Neural cell (in vitro differentiated cells): ENCODE results near the gene ANXA2. TPM values are rescaled to one million over a fixed set of nuclear protein-coding genes. Genes with fewer than 3 reads are reported as not detected.

Source experiments
- H2AFZ ChIP-seq: fragments of 200-600, 300-800 bp; sonication (generic), shearing (Covaris generic); 2 replicates; pipeline ENCODE4 v1.6.0; 2014; ENCODE audit warnings: low read depth, mild to moderate bottlenecking, antibody characterized with exemption, low read length, moderate library complexity
- H3F3A ChIP-seq: fragments of 200-600 bp; shearing (Covaris generic); 2 replicates; pipeline ENCODE4 v1.6.1; 2016; ENCODE audit warnings: mild to moderate bottlenecking, moderate library complexity, mixed read lengths, antibody characterized with exemption, low read length; ENCODE audit not compliant: insufficient read depth, poor library complexity, severe bottlenecking
- H3K27ac ChIP-seq: fragments of 200-600, 300-800 bp; sonication (generic), shearing (Covaris generic); 2 replicates; pipeline ENCODE4 v1.5.1; 2014; ENCODE audit warnings: mild to moderate bottlenecking, low read length, moderate library complexity
- H3K27me3 ChIP-seq: fragments of 300-800, 200-600 bp; sonication (generic), shearing (Covaris generic); 2 replicates; pipeline ENCODE4 v1.6.0; 2014; ENCODE audit warnings: mild to moderate bottlenecking, low read depth, low read length, moderate library complexity; ENCODE audit not compliant: insufficient read depth
- H3K36me3 ChIP-seq: fragments of 300-800, 200-600 bp; sonication (generic), shearing (Covaris generic); 2 replicates; pipeline ENCODE4 v1.5.1; 2014; ENCODE audit warnings: mild to moderate bottlenecking, antibody characterized with exemption, low read length, moderate library complexity; ENCODE audit not compliant: insufficient read depth
- H3K4me2 ChIP-seq: fragments of 300-800, 200-600 bp; sonication (generic), shearing (Covaris generic); 2 replicates; pipeline ENCODE4 v1.6.0; 2014; ENCODE audit warnings: mild to moderate bottlenecking, low read length
- H3K4me3 ChIP-seq: fragments of 300-800, 200-600 bp; sonication (generic), shearing (Covaris generic); 2 replicates; pipeline ENCODE4 v1.5.1; 2014; ENCODE audit warnings: mild to moderate bottlenecking, low read length, moderate library complexity
- H3K79me2 ChIP-seq: fragments of 200-600 bp; shearing (Covaris generic); replicated peaks from 2 replicates; pipeline ENCODE4 v1.6.0; 2014; ENCODE audit warnings: mild to moderate bottlenecking, low read length, moderate library complexity; ENCODE audit not compliant: insufficient read depth
- H3K9ac ChIP-seq: fragments of 300-800, 200-600 bp; sonication (generic), shearing (Covaris generic); 2 replicates; pipeline ENCODE4 v1.6.1; 2016; ENCODE audit warnings: mild to moderate bottlenecking, low read length, mixed read lengths
- H3K9me2 ChIP-seq: fragments of 200-600 bp; shearing (Covaris generic); 2 replicates; pipeline ENCODE4 v1.6.1; 2016; ENCODE audit warnings: mild to moderate bottlenecking, low read length, mixed read lengths; ENCODE audit not compliant: insufficient read depth
- H3K9me3 ChIP-seq: fragments of 200-600, 300-800 bp; sonication (generic), shearing (Covaris generic); 2 replicates; pipeline ENCODE4 v1.6.1; 2016; ENCODE audit warnings: mild to moderate bottlenecking, mixed run types, low read length, moderate library complexity, mixed read lengths
- H4K20me1 ChIP-seq: fragments of 200-600 bp; shearing (Covaris generic); 2 replicates; pipeline ENCODE4 v1.6.1; 2016; ENCODE audit warnings: mild to moderate bottlenecking, mixed run types; ENCODE audit not compliant: insufficient read depth
- EP300 ChIP-seq: fragments of 450-650 bp; conservative IDR thresholded peaks from 2 replicates; pipeline ENCODE4 v1.6.1; 2014; ENCODE audit warnings: antibody characterized with exemption, mild to moderate bottlenecking, moderate library complexity; ENCODE audit not compliant: poor library complexity, severe bottlenecking
- EZH2 ChIP-seq: fragments of 200-600, 300-800 bp; shearing (Covaris generic), sonication (generic); IDR thresholded peaks from 2 replicates; pipeline ENCODE4 v1.6.1; 2014; ENCODE audit warnings: antibody characterized with exemption, low read length, borderline replicate concordance, mild to moderate bottlenecking; ENCODE audit not compliant: insufficient read depth, poor library complexity, severe bottlenecking
- MXI1 ChIP-seq: fragments of 450-650 bp; conservative IDR thresholded peaks from 2 replicates; pipeline ENCODE4 v1.6.1; 2014; ENCODE audit warnings: antibody characterized with exemption, mild to moderate bottlenecking; ENCODE audit not compliant: poor library complexity, severe bottlenecking
- POLR2AphosphoS5 ChIP-seq: IDR thresholded peaks from 2 replicates; pipeline ENCODE4 v1.6.1; 2012
- RAD21 ChIP-seq: fragments of 450-650 bp; conservative IDR thresholded peaks from 2 replicates; pipeline ENCODE4 v1.6.1; 2014; ENCODE audit warnings: antibody characterized with exemption, mild to moderate bottlenecking, moderate library complexity
- SMC3 ChIP-seq: fragments of 450-650 bp; conservative IDR thresholded peaks from 2 replicates; pipeline ENCODE4 v1.6.1; 2014; ENCODE audit warnings: antibody characterized with exemption, mild to moderate bottlenecking, moderate library complexity; ENCODE audit not compliant: poor library complexity
- TAF1 ChIP-seq: IDR thresholded peaks from 2 replicates; pipeline ENCODE4 v1.6.1; 2012; ENCODE audit warnings: low read depth
- polyA plus RNA-seq: library from polyadenylated mRNA; depleted of rRNA; stranded (reverse); fragments of >200 nt; gene quantifications from 2 replicates; pipeline ENCODE4 v1.2.3, GENCODE V29; 2014
- TF ChIP-seq, protein P1 (sequence below): IDR thresholded peaks from 2 replicates; pipeline ENCODE4 v1.6.1; 2012; ENCODE audit warnings: borderline replicate concordance
- TF ChIP-seq, protein P2 (sequence below): fragments of 450-650 bp; IDR thresholded peaks from 2 replicates; pipeline ENCODE4 v1.5.1; 2014; ENCODE audit warnings: antibody characterized with exemption, mild to moderate bottlenecking, moderate library complexity; ENCODE audit not compliant: poor library complexity, severe bottlenecking

Gene ANXA2
- polyA plus RNA-seq, 1 donor from 2014 or later, result 6.2 TPM

DNA sequence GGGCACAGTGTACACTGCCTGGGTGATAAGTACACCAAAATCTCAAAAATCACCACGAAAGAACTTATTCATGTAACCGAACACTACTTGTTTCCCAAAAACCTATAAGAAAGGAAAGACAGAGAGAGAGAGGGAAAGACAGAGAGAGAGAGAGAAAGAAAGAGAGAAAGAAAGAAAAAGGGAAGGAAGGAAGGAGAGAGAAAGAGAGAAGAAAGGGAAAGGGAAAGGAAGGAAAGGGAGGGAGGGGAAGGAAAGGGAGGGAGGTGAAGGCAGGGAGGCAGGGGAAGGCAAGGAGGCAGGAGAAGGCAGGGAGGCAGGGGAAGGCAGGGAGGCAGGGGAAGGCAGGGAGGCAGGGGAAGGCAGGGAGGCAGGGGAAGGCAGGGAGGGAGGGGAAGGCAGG, 48.2 kb downstream of the ANXA2 start:
- Histone ChIP-seq H4K20me1 (no peaks in the 10 kb centered on the region), H3K4me3 (no peak overlapping the region), H3K9me3 (no peaks in the 10 kb centered on the region), H3K9ac (no peak overlapping the region), H2AFZ (no peak overlapping the region), H3K36me3 (no peaks in the 10 kb centered on the region), H3F3A (no peaks in the 10 kb centered on the region), H3K79me2 (no peaks in the 10 kb centered on the region), H3K9me2 (no peaks in the 10 kb centered on the region), H3K27me3 (no peaks in the 10 kb centered on the region), H3K4me2 (no peak overlapping the region), H3K27ac (no peak overlapping the region)
- TF ChIP-seq, protein P1, sequence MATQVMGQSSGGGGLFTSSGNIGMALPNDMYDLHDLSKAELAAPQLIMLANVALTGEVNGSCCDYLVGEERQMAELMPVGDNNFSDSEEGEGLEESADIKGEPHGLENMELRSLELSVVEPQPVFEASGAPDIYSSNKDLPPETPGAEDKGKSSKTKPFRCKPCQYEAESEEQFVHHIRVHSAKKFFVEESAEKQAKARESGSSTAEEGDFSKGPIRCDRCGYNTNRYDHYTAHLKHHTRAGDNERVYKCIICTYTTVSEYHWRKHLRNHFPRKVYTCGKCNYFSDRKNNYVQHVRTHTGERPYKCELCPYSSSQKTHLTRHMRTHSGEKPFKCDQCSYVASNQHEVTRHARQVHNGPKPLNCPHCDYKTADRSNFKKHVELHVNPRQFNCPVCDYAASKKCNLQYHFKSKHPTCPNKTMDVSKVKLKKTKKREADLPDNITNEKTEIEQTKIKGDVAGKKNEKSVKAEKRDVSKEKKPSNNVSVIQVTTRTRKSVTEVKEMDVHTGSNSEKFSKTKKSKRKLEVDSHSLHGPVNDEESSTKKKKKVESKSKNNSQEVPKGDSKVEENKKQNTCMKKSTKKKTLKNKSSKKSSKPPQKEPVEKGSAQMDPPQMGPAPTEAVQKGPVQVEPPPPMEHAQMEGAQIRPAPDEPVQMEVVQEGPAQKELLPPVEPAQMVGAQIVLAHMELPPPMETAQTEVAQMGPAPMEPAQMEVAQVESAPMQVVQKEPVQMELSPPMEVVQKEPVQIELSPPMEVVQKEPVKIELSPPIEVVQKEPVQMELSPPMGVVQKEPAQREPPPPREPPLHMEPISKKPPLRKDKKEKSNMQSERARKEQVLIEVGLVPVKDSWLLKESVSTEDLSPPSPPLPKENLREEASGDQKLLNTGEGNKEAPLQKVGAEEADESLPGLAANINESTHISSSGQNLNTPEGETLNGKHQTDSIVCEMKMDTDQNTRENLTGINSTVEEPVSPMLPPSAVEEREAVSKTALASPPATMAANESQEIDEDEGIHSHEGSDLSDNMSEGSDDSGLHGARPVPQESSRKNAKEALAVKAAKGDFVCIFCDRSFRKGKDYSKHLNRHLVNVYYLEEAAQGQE, result no peak
- TF ChIP-seq MXI1, result no peak
- TF ChIP-seq, protein P2, sequence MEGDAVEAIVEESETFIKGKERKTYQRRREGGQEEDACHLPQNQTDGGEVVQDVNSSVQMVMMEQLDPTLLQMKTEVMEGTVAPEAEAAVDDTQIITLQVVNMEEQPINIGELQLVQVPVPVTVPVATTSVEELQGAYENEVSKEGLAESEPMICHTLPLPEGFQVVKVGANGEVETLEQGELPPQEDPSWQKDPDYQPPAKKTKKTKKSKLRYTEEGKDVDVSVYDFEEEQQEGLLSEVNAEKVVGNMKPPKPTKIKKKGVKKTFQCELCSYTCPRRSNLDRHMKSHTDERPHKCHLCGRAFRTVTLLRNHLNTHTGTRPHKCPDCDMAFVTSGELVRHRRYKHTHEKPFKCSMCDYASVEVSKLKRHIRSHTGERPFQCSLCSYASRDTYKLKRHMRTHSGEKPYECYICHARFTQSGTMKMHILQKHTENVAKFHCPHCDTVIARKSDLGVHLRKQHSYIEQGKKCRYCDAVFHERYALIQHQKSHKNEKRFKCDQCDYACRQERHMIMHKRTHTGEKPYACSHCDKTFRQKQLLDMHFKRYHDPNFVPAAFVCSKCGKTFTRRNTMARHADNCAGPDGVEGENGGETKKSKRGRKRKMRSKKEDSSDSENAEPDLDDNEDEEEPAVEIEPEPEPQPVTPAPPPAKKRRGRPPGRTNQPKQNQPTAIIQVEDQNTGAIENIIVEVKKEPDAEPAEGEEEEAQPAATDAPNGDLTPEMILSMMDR, result no peak
- TF ChIP-seq EZH2, result no peak
- TF ChIP-seq EP300, result no peak
- no peak for TF ChIP-seq RAD21
- TF ChIP-seq POLR2AphosphoS5, result no peak
- TF ChIP-seq SMC3, result no peak
- TF ChIP-seq TAF1, result no peak

DNA sequence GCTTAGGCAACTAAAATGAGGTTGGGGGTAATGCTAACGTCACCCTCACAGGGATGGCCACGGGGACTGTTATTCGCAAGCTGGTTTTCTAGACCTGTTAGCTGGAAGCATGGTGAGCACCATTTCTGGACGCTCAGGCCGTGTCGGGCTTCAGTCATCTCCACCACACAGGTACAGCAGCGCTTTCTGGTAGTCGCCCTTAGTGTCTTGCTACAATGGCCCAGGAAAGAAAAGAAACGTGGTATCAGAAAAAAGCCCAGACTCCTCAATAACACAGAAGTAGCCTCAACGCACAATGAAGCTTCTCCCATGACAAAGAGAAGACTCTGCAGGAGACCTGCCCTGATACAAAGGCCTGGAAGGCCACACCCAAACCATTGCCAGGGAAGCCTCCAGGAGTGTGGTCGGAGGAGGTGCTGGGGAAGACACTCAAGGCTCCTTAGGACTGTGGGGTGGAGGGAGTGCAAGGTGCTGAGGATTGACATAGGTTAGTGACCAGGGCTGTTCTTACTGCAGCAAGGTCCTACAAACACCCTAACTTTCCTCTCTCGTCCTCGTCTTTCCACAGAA, 50.2 kb downstream of the ANXA2 start:
- Histone ChIP-seq H3K4me3 (no peak overlapping the region), H3K4me2 (no peak overlapping the region), H3F3A (no peaks in the 10 kb centered on the region), H3K79me2 (no peaks in the 10 kb centered on the region), H4K20me1 (no peaks in the 10 kb centered on the region), H3K9ac (no peak overlapping the region), H2AFZ (no peak overlapping the region), H3K36me3 (no peaks in the 10 kb centered on the region), H3K9me3 (no peaks in the 10 kb centered on the region), H3K27me3 (no peaks in the 10 kb centered on the region), H3K27ac (no peak overlapping the region), H3K9me2 (no peaks in the 10 kb centered on the region)
- TF ChIP-seq SMC3 (no peak), TAF1 (no peak), EP300 (no peak), MXI1 (no peak), RAD21 (no peak), EZH2 (no peak), POLR2AphosphoS5 (no peak)
- TF ChIP-seq, protein P1, result no peak
- TF ChIP-seq, protein P2, result no peak
